CD4-positive, alpha-beta T cell treated with Interleukin-4 for 1 hour (primary cell): ENCODE results near the gene CCDC102A.
"Not testable (repeated sequence)": the region's sequence is repeated elsewhere in the genome, so short reads cannot be mapped to it uniquely, and the experiment has no call there.

Experiments used
- DNase-seq, 2 donors: peaks; one replicate each; pipeline ENCODE4 v3.0.0-alpha.2; 2020 to 2022

The CCDC102A gene

GRCh38 chr16:57564571-57565270 lies 28.4 kb upstream of the CCDC102A start:
- DNase-seq, result peak in 1 of 2 donors; percentile 5

- DNase-seq, result no peak
Measured at GRCh38 chr16:57563761-57564160, 27.4 kb upstream of the CCDC102A start.

GRCh38 chr16:57563487-57563750 lies 27.0 kb upstream of the CCDC102A start:
- DNase-seq, result no peak

GRCh38 chr16:57562669-57563486 lies 26.5 kb upstream of the CCDC102A start:
- no peak for DNase-seq

- peak in 1 of 2 donors; percentile 5 for DNase-seq
Measured at GRCh38 chr16:57562066-57562465, 25.7 kb upstream of the CCDC102A start.

- peak in 1 of 2 donors; percentile 3 for DNase-seq
Measured at GRCh38 chr16:57559072-57559790, 22.9 kb upstream of the CCDC102A start.

- no peak for DNase-seq
Measured at GRCh38 chr16:57556941-57557541, 20.7 kb upstream of the CCDC102A start.

GRCh38 chr16:57555831-57556230 lies 19.5 kb upstream of the CCDC102A start:
- peak in 1 of 2 donors; percentile 8 for DNase-seq

GRCh38 chr16:57551057-57551456 lies 14.7 kb upstream of the CCDC102A start:
- DNase-seq, result peak in 1 of 2 donors; percentile 6

- no peak for DNase-seq
Measured at GRCh38 chr16:57549730-57550129, 13.4 kb upstream of the CCDC102A start.

GRCh38 chr16:57548408-57548807 lies 12.0 kb upstream of the CCDC102A start:
- DNase-seq, result no peak

GRCh38 chr16:57547524-57547923 lies 11.2 kb upstream of the CCDC102A start:
- not testable (repeated sequence) for DNase-seq

- peak in 1 of 2 donors; percentile 75 for DNase-seq
Measured at GRCh38 chr16:57544124-57544653, 7.8 kb upstream of the CCDC102A start.

- DNase-seq, result peak in 1 of 2 donors; percentile 2
Measured at GRCh38 chr16:57541754-57542435, 5.5 kb upstream of the CCDC102A start.

GRCh38 chr16:57540906-57541753 lies 4.8 kb upstream of the CCDC102A start:
- peak in 1 of 2 donors; percentile 7 for DNase-seq

- DNase-seq, result peak in 1 of 2 donors; percentile 4
Measured at GRCh38 chr16:57540387-57540786, 4.0 kb upstream of the CCDC102A start.

GRCh38 chr16:57539072-57539796 lies 2.9 kb upstream of the CCDC102A start:
- peak in 1 of 2 donors; percentile 10 for DNase-seq

- peak in 1 of 2 donors; percentile 9 for DNase-seq
Measured at GRCh38 chr16:57538235-57538721, 1.9 kb upstream of the CCDC102A start.

GRCh38 chr16:57537581-57538234 lies 1.3 kb upstream of the CCDC102A start:
- DNase-seq, result peak in 1 of 2 donors; percentile 11

GRCh38 chr16:57537194-57537505 lies 779 bp upstream of the CCDC102A start:
- peak in 1 of 2 donors; percentile 70 for DNase-seq
